Cardiac ventricle fibroblast (primary cell): Measurements from ENCODE around the gene MB. TPM values are rescaled to one million over a fixed set of nuclear protein-coding genes. Genes with fewer than 3 reads are reported as not detected.

Source experiments
- total RNA-seq: library from RNA; depleted of rRNA; stranded (reverse); fragments of >200 nt; gene quantifications from 2 replicates; pipeline ENCODE4 v1.2.3, GENCODE V29; 2015

Gene MB
- total RNA-seq, result not detected in 2 replicates

DNA sequence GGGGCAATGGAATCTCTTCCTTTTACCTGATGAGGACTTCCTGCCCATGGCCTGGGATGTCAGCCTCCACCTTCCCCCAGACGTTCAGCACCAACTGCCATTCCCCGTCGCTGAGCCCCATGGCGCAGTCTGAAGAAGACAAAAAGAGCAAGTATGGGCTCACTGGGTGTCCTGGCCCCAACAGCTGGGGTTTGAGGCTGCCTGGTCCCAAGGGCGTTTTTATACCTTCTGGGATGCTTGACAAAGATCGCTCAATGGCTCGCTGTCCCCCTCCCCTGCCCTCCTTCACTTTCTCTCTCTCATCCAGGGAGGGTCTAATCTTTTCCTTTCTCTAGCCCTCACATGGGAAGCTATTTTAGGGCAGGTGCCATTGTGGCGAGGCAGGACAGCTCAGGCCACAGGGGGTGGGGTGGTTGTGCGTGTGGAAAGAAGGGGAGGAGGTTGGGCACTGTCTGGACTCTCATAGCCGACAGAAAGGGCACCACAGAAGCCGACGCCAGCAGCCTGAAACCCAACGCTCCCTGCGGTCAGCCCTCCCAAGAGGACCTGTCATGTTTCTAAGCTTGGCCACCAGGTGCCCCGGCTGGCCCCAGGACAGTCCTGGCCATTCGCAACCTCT lies at the start of gene MB:
MB (minus strand) TSS at position 193 of the 619 bp plus-strand sequence; CDS start at position 121, 72 bp downstream.

GRCh38 chr22:35648066-35649025 lies 31.2 kb upstream of the MB start, which contains the start of gene APOL6:
APOL6 (plus strand) TSS chr22:35648446; CDS start chr22:35656426, 7,980 bp downstream.

Other genes with a start within 250 kb of the MB start
- 49.1 and 78.6 TPM in 2 replicates for gene HMOX1, start 236.2 kb downstream of the MB start, total RNA-seq
- 7.6 and 15.0 TPM in 2 replicates for gene MCM5, start 217.2 kb downstream of the MB start, total RNA-seq
- gene RASD2, start 76.5 kb downstream of the MB start, total RNA-seq, result not detected in 2 replicates
- gene APOL6, start 31.1 kb upstream of the MB start, total RNA-seq, result 26.6 and 27.6 TPM in 2 replicates
- gene APOL5, start 100.5 kb upstream of the MB start, total RNA-seq, result not detected in 2 replicates